Left cardiac atrium (tissue), 4 donors: Measurements from ENCODE around the gene SLC41A1. TPM values are rescaled to one million over a fixed set of nuclear protein-coding genes. Genes with fewer than 3 reads are reported as not detected.
"Not testable (repeated sequence)": the region's sequence is repeated elsewhere in the genome, so short reads cannot be mapped to it uniquely, and the experiment has no call there.

Experiments used
- ATAC-seq, 2 donors: fragments of 200-7000 bp; cut with Tn5 transposase; one replicate each; pipeline ENCODE4 v1.9.1; 2020; ENCODE audit warnings: mild to moderate bottlenecking in 2 of 2, moderate library complexity in 2 of 2
- DNase-seq: peaks from one replicate; pipeline ENCODE4 v3.0.0-alpha.2; 2020
- intact Hi-C, 2 donors: fragments of 100-400 bp; cut with DNase I; formaldehyde crosslinking; loops; one replicate each; pipeline versions ENCODE4 v1.14.1 to v1.15.1; 2022 to 2023
- long read RNA-seq: library from polyadenylated mRNA; unstranded; transcript quantifications from one replicate; pipeline ENCODE4 v2.0.0, GENCODE V29; 2021
- total RNA-seq, 2 donors: library from RNA; stranded (reverse); fragmentation: NEBNext Ultra II Directional; extraction: Animal tissue kit (Norgen Biotek cat#: 25700); gene quantifications; one replicate each; pipeline ENCODE4 v1.2.1, GENCODE V29; 2021
- donor health status: DM: no; HTN: yes; CAD: no.
- donor health status: DM: no; HTN: yes; CAD: no; lungs with severe emphysema.
- donor health status: DM: yes; HTN: yes; CAD: no.
- donor health status: Dilated cardiomyopathy.

Gene SLC41A1
- total RNA-seq: 100 to 1,000 TPM; 162 to 206 TPM
- long read RNA-seq, full-length matches to known transcripts: 57 of 104 reads
- long read RNA-seq, partial matches to known transcripts: 38 of 104 reads
- long read RNA-seq, other reads (novel, unspliced or antisense): 9 of 104 reads

- intact Hi-C loops: loop anchor here in 1 of 2 donors (2.0 to 5.0 kb wide), 2 partner anchors 62 to 99 kb away; partner anchors contain the start of gene NUCKS1
- peak; percentile 95 to 96 for ATAC-seq
- peak; percentile 93 for DNase-seq
These were observed at the start of gene SLC41A1 for GRCh38 chr1:205812878-205813754. Gene SLC41A1, minus strand, starts transcription at chr1:205813198. Its CDS starts 2,757 bp downstream, at chr1:205810441.

- ATAC-seq: no peak
These were observed 48.5 kb upstream of the SLC41A1 start for GRCh38 chr1:205861540-205861939.

GRCh38 chr1:205858141-205858961, 45.4 kb upstream of the SLC41A1 start:
- intact Hi-C loops: no loop called here
- DNase-seq (no peak), ATAC-seq (no peak)

More at GRCh38 chr1:205861540-205861939, 48.5 kb upstream of the SLC41A1 start:
- no peak for DNase-seq
- intact Hi-C loops: no loop called here

DNA sequence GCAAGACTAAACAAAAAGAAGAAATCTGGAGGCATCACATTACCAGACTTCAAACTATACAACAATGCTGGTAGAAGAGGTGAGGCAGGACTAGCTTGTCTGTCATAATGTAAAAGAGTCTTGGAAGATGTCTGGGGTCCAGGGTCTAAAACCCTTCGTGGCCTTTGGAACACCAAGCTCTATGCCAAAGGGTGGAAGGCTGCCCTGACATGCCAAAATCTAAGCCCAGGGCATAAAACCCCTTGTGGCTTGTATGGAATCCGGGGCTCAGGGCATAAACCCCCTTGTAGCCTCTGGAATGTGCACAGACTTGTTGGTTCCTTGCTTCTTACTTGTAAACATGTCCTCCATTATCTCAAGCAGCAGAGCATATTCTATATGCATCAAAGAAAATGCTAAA, 44.5 kb upstream of the SLC41A1 start:
- ATAC-seq, DNase-seq, intact Hi-C loops: not testable (repeated sequence)

- no peak for DNase-seq
- intact Hi-C loops: no loop called here
- ATAC-seq: no peak
These were observed 43.4 kb upstream of the SLC41A1 start for GRCh38 chr1:205856433-205856832.

GRCh38 chr1:205852969-205853368, 40.0 kb upstream of the SLC41A1 start:
- intact Hi-C loops: no loop called here
- DNase-seq (no peak), ATAC-seq (no peak)

- DNase-seq: no peak
- intact Hi-C loops: no loop called here
- ATAC-seq: no peak
These were observed 39.0 kb upstream of the SLC41A1 start for GRCh38 chr1:205851993-205852392.

- ATAC-seq (peak; percentile 97 to 99), DNase-seq (peak; percentile 79)
- intact Hi-C loops: no loop called here
These were observed 36.8 kb upstream of the SLC41A1 start, which contains the start of gene PM20D1 for GRCh38 chr1:205849619-205850355. Gene PM20D1, minus strand, starts transcription at chr1:205850132. Its CDS starts 60 bp downstream, at chr1:205850072.

GRCh38 chr1:205843036-205843859, 30.2 kb upstream of the SLC41A1 start:
- no peak for ATAC-seq
- intact Hi-C loops: no loop called here
- no peak for DNase-seq

DNA sequence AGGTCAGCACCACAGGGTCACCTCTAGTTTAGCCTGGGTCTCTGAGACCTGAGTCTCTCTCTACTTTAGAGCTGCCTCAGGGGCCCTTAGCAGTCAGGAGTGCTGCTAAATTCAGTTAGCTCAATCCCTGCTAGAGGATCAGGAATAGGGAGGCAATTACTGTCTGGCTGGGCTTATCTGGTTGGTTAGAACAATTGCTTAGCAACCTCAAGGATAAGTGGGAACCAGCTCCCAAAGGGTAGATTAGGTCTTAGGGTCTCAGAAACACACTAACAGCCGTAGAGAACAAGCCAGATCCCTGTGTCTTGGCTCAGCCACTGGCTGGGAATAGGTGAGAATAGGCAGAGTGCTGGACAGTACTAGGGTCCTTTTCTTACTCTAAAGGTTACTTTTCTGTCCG, 29.2 kb upstream of the SLC41A1 start:
- intact Hi-C loops: no loop called here
- ATAC-seq (peak; percentile 34 to 38), DNase-seq (no peak)

DNA sequence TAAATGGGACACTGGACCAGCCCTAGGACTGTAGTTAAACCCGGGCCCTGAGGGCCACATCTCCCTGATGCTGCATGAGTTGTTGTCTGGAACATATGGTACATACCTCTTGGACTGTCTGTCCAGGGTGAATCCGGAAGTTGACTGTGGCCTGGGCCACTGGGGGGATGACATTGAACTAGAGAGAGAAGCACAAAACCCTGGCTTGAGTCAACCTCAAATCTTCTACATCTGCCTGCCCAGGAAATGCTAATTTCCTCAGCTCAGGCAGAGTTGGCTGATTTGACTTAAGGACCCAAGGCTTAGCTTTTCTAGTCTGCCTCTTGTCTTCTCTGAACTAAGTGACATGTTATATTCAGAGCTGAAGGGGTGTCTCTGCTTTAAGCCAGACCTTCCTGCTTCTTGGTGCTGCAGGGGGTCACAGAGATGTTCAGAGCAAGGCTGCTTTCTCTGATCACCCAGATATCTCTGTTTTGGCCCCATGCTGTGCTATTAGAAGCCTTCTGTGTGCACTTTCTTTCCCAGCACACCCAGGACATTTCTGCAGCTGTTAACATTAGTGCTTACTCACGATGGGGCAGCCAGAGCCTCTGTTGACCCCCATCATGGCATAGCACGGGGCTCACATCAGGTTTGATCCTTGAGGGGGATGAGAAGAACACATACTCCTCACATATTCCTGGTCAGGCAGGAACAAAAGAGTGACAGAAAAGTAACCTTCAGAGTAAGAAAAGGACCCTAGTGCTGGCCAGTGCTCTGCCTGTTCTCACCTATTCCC, 27.3 kb upstream of the SLC41A1 start:
- peak in 1 of 2 donors; percentile 32 for ATAC-seq
- DNase-seq: no peak
- intact Hi-C loops: no loop called here

GRCh38 chr1:205837382-205837970, 24.5 kb upstream of the SLC41A1 start:
- ATAC-seq: no peak
- intact Hi-C loops: no loop called here

GRCh38 chr1:205834751-205835150, 21.8 kb upstream of the SLC41A1 start:
- no peak for ATAC-seq
- intact Hi-C loops: no loop called here
- no peak for DNase-seq

More at GRCh38 chr1:205837382-205837970, 24.5 kb upstream of the SLC41A1 start:
- DNase-seq: no peak

DNA sequence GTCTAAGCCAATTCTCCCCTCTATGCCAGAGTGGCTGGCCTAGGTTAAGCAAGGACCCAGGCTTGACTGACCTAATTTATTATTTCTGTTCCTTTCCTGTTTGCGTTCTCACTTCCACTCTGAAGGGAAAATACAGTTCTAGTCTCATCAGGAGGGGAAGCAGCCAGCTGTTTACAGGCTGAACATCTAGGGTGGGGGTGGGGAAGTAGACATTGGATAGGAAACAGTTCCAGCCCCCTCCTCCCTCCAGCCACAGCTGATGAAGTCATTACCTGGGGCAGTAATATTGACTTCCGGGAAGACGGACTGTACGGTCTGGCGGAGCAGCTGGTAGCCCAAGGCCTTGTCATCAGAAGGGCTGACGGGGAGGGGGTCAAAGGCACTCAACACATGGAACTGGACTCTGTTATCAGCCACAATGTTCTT, 19.3 kb upstream of the SLC41A1 start:
- ATAC-seq (peak in 1 of 2 donors; percentile 36), DNase-seq (no peak)

DNA sequence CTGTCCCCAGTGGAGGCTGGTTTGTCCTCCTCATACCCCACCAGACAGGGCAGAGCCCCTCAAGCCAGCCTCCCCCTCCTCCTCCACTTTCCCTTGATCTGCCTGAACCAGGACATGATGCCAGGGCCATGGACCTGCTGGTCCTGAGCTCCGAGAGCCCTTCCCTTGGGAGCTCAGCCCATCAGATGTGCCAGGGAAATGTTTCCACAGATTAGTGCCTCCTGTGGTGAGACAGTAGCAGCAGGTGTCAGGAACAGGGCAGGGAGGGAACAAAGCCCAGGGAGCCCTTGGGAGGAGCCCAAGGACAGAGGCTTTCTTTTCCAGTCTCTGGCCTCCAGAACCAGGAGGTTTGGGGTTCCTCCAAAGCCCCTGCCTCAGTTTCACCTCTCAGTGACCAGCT, 14.6 kb upstream of the SLC41A1 start:
- peak in 1 of 2 donors; percentile 77 for ATAC-seq
- intact Hi-C loops: no loop called here
- DNase-seq: no peak

More for the DNA sequence above, 19.3 kb upstream of the SLC41A1 start:
- intact Hi-C loops: no loop called here

- ATAC-seq (peak in 1 of 2 donors; percentile 11), DNase-seq (no peak)
- intact Hi-C loops: no loop called here
These were observed 14.0 kb upstream of the SLC41A1 start for GRCh38 chr1:205826995-205827394.
